ENCODE data around the gene PDE4D. TPM values are rescaled to one million over a fixed set of nuclear protein-coding genes. Genes with fewer than 3 reads are reported as not detected.

PDE4D gene
- total and polyA plus RNA-seq, 2 donors (not counting 3 experiments of a cell fraction or from before 2014, with no cell fraction given) = 34.5 to 51.2 TPM

DNA sequence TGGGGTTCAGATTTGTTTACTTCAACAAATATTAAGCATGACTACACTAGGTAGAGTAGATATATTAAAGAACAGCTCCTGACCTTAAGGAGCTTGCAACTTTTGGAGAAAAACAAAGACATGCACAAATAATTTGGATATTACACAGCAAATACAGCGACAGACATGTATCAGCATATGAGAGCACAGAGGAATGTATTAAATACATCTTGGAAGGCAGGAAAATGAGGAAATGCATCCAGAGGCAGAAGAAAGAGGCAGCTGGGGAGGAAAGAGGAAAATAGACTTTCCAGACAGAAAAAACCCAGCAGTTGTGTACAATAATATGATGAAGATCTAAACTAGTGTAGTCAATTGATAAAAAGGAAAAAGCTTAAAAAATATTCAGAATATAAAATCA is 392.2 kb downstream of the PDE4D start:
- Histone ChIP-seq H3K9ac (replicated peaks; ENCODE audit: extremely low read depth, insufficient read depth, low read length) (no peak overlapping the region), H3K4me3 (replicated peaks in 1 of 3; ENCODE audit: insufficient read depth in 1 of 3, low read depth in 1 of 3, low read length in 3 of 3) (no peak overlapping the region), H3K4me2 (ENCODE audit: insufficient read depth, low read length) (no peak overlapping the region), H3K27me3 (ENCODE audit: control insufficient read depth in 2 of 2, insufficient read depth in 2 of 2, low read length in 2 of 2) (peaks cover 0 to 4% of the 10 kb centered on the region in 2 experiments), H4K20me1 (replicated peaks; ENCODE audit: control insufficient read depth, extremely low read depth, insufficient read depth, low read length) (peaks cover 3% of the 10 kb centered on the region), H3K79me2 (ENCODE audit: control insufficient read depth, insufficient read depth, low read length) (no peaks in the 10 kb centered on the region), H3K9me1 (replicated peaks; ENCODE audit: control insufficient read depth, extremely low read depth, insufficient read depth, low read length) (no peaks in the 10 kb centered on the region), H3K4me1 (ENCODE audit: control insufficient read depth, extremely low read depth, insufficient read depth, low read length) (no peaks in the 10 kb centered on the region), H2AFZ (ENCODE audit: low read depth, low read length) (no peak overlapping the region), H3K9me3 (replicated peaks; ENCODE audit: control insufficient read depth, insufficient read depth, low read length) (no peaks in the 10 kb centered on the region), H3K27ac (ENCODE audit: insufficient read depth, low read depth, low read length) (no peak overlapping the region), H3K36me3 (ENCODE audit: control insufficient read depth in 2 of 2, extremely low read depth in 1 of 2, insufficient read depth in 2 of 2, low read length in 2 of 2) (no peaks in the 10 kb centered on the region)
- intact Hi-C loops (cut with micrococcal nuclease) = no loop called here
- TF ChIP-seq, protein P1, sequence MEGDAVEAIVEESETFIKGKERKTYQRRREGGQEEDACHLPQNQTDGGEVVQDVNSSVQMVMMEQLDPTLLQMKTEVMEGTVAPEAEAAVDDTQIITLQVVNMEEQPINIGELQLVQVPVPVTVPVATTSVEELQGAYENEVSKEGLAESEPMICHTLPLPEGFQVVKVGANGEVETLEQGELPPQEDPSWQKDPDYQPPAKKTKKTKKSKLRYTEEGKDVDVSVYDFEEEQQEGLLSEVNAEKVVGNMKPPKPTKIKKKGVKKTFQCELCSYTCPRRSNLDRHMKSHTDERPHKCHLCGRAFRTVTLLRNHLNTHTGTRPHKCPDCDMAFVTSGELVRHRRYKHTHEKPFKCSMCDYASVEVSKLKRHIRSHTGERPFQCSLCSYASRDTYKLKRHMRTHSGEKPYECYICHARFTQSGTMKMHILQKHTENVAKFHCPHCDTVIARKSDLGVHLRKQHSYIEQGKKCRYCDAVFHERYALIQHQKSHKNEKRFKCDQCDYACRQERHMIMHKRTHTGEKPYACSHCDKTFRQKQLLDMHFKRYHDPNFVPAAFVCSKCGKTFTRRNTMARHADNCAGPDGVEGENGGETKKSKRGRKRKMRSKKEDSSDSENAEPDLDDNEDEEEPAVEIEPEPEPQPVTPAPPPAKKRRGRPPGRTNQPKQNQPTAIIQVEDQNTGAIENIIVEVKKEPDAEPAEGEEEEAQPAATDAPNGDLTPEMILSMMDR (IDR thresholded peaks at IDR 0.05; ENCODE audit: extremely low read depth in 1 of 2, insufficient read depth in 1 of 2, low read depth in 1 of 2, low read length in 2 of 2) = no peak
- TF ChIP-seq MYC (IDR thresholded peaks at IDR 0.05; ENCODE audit: low read depth, low read length) = no peak
- ChIA-PET POLR2A (no interaction called here), CTCF (interaction anchor here (0.5 to 1.9 kb wide), 5 partner anchors 10 to 374 kb away, joined by 3 to 6 read pairs (median 4); no protein-coding TSS in a partner anchor)
- dilution Hi-C loops (cut with MboI; ENCODE audit: extremely low pct_ligation_motif_present, low sequenced_read_pairs) = no loop called here
- DNase-seq (ENCODE audit: low read depth, low spot score) = no peak
- no TSS peak for BruUV-seq (replicated peaks)
- FAIRE-seq = no peak

GRCh38 chr5:59500014-59500413 is 393.5 kb downstream of the PDE4D start:
- BruUV-seq (replicated peaks) = no TSS peak
- POLR2A ChIA-PET = no interaction called here
- TF ChIP-seq EZH2 (IDR thresholded peaks at IDR 0.05; ENCODE audit: borderline replicate concordance, low read depth, low read length, severe bottlenecking) = no peak
- TF ChIP-seq, protein P1 (IDR thresholded peaks at IDR 0.05; ENCODE audit: extremely low read depth in 1 of 2, insufficient read depth in 1 of 2, low read depth in 1 of 2, low read length in 2 of 2) = no peak
- TF ChIP-seq JUN (IDR thresholded peaks at IDR 0.05; ENCODE audit: borderline replicate concordance, insufficient read depth, insufficient read length, low read depth) = no peak
- no peak for TF ChIP-seq POLR2A (IDR thresholded peaks at IDR 0.05; ENCODE audit: low read depth, low read length)
- no peak for TF ChIP-seq FOS (IDR thresholded peaks at IDR 0.05; ENCODE audit: borderline replicate concordance, insufficient read depth, low read length)
- TF ChIP-seq GATA2 (IDR thresholded peaks at IDR 0.05; ENCODE audit: insufficient read depth, insufficient read length, low read depth, low read length) = no peak
- TF ChIP-seq, protein P2, sequence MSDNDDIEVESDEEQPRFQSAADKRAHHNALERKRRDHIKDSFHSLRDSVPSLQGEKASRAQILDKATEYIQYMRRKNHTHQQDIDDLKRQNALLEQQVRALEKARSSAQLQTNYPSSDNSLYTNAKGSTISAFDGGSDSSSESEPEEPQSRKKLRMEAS (IDR thresholded peaks at IDR 0.05; ENCODE audit: insufficient read depth, insufficient read length) = no peak
- TF ChIP-seq POLR2AphosphoS5 (IDR thresholded peaks at IDR 0.05; ENCODE audit: insufficient read depth, low read depth, low read length) = no peak
- TF ChIP-seq MYC (IDR thresholded peaks at IDR 0.05; ENCODE audit: low read depth, low read length) = no peak
- CTCF ChIA-PET = interaction anchor here (1.3 to 1.9 kb wide), 2 partner anchors 110 to 173 kb away, joined by 6 read pairs; no protein-coding TSS in a partner anchor
- no peak for FAIRE-seq
- Histone ChIP-seq H3K9me1 (replicated peaks; ENCODE audit: control insufficient read depth, extremely low read depth, insufficient read depth, low read length) (no peaks in the 10 kb centered on the region), H4K20me1 (replicated peaks; ENCODE audit: control insufficient read depth, extremely low read depth, insufficient read depth, low read length) (peaks cover 3% of the 10 kb centered on the region), H3K27me3 (ENCODE audit: control insufficient read depth in 2 of 2, insufficient read depth in 2 of 2, low read length in 2 of 2) (peaks cover 0 to 4% of the 10 kb centered on the region in 2 experiments), H3K4me3 (replicated peaks in 1 of 3; ENCODE audit: insufficient read depth in 1 of 3, low read depth in 1 of 3, low read length in 3 of 3) (no peak overlapping the region), H3K36me3 (ENCODE audit: control insufficient read depth in 2 of 2, extremely low read depth in 1 of 2, insufficient read depth in 2 of 2, low read length in 2 of 2) (no peaks in the 10 kb centered on the region), H2AFZ (ENCODE audit: low read depth, low read length) (no peak overlapping the region), H3K79me2 (ENCODE audit: control insufficient read depth, insufficient read depth, low read length) (no peaks in the 10 kb centered on the region), H3K4me1 (ENCODE audit: control insufficient read depth, extremely low read depth, insufficient read depth, low read length) (no peaks in the 10 kb centered on the region), H3K27ac (ENCODE audit: insufficient read depth, low read depth, low read length) (no peak overlapping the region), H3K9me3 (replicated peaks; ENCODE audit: control insufficient read depth, insufficient read depth, low read length) (no peaks in the 10 kb centered on the region), H3K9ac (replicated peaks; ENCODE audit: extremely low read depth, insufficient read depth, low read length) (no peak overlapping the region), H3K4me2 (ENCODE audit: insufficient read depth, low read length) (no peak overlapping the region)
- intact Hi-C loops (cut with micrococcal nuclease) (no loop called here), dilution Hi-C loops (cut with MboI; ENCODE audit: extremely low pct_ligation_motif_present, low sequenced_read_pairs) (no loop called here)
- no peak for DNase-seq (ENCODE audit: low read depth, low spot score)

Data from endothelial cell of umbilical vein (primary cell).